Omental fat pad (tissue), 4 donors: ENCODE data around the gene HBQ1. TPM values are rescaled to one million over a fixed set of nuclear protein-coding genes. Genes with fewer than 3 reads are reported as not detected.
"Not testable (repeated sequence)": the region's sequence is repeated elsewhere in the genome, so short reads cannot be mapped to it uniquely, and the experiment has no call there.

Experiments used
- ATAC-seq: fragments of 150-250 bp; one replicate; pipeline ENCODE4 v1.9.1; 2016; ENCODE audit warnings: mild to moderate bottlenecking, moderate library complexity; ENCODE audit not compliant: low FRiP score
- DNase-seq: peaks from one replicate; pipeline ENCODE4 v3.0.0-alpha.2; 2019; ENCODE audit warnings: low spot score
- CTCF ChIP-seq, 3 donors: fragments of 450-650 bp; IDR thresholded peaks; one replicate each; pipeline ENCODE4 v1.5.1; 2016 to 2017; ENCODE audit warnings: antibody characterized with exemption in 3 of 3, mild to moderate bottlenecking in 3 of 3, moderate library complexity in 2 of 3
- small RNA-seq: library from RNA; depleted of rRNA; stranded (forward); fragments of <200 nt; gene quantifications from one replicate; pipeline ENCODE3, GENCODE V24; 2016
- total RNA-seq, 4 donors: library from RNA; depleted of rRNA; stranded (reverse); fragments of >200 nt; gene quantifications; one replicate each; pipeline ENCODE4 v1.1.0, GENCODE V29; 2016

Gene HBQ1
- total RNA-seq, 4 donors from 2014 or later: 3.0 TPM; not detected in 3

- ATAC-seq (no peak), DNase-seq (no peak)
- TF ChIP-seq CTCF (IDR thresholded peaks at IDR 0.05): no peak
These were observed 32.7 kb downstream of the HBQ1 start for GRCh38 chr16:212999-213398.

GRCh38 chr16:220021-220420 is 39.8 kb downstream of the HBQ1 start:
- no peak for DNase-seq
- no peak for ATAC-seq
- no peak for TF ChIP-seq CTCF (IDR thresholded peaks at IDR 0.05)

- ATAC-seq (no peak), DNase-seq (no peak)
- TF ChIP-seq CTCF (IDR thresholded peaks at IDR 0.05): no peak
These were observed 48.0 kb downstream of the HBQ1 start for GRCh38 chr16:228151-228851.

- DNase-seq (peak; percentile 41), ATAC-seq (peak; percentile 91)
- no peak for TF ChIP-seq CTCF (IDR thresholded peaks at IDR 0.05)
These were observed 48.8 kb downstream of the HBQ1 start, which contains the start of gene LUC7L for GRCh38 chr16:228852-229730. Gene LUC7L, minus strand, starts transcription at chr16:229449. Its CDS starts 110 bp downstream, at chr16:229339.

GRCh38 chr16:229731-230281 is 49.5 kb downstream of the HBQ1 start:
- TF ChIP-seq CTCF (IDR thresholded peaks at IDR 0.05): no peak

GRCh38 chr16:230351-230750 is 50.1 kb downstream of the HBQ1 start:
- DNase-seq, ATAC-seq: not testable (repeated sequence)

More at GRCh38 chr16:229731-230281, 49.5 kb downstream of the HBQ1 start:
- no peak for DNase-seq
- no peak for ATAC-seq

Small RNA genes within 50 kb of the gene (small RNA-seq; reads per million reads assigned to genes)
- gene RF00019: not detected

Other genes starting within 250 kb of the HBQ1 start
- gene POLR3K, start 126.9 kb upstream of the HBQ1 start, total RNA-seq: 1 to 10 TPM; 3.4 to 6.3 (median 4.1) TPM
- 10 to 100 TPM; 14.1 to 20.3 (median 17.6) TPM for gene SNRNP25, start 126.6 kb upstream of the HBQ1 start, total RNA-seq
- gene RHBDF1, start 107.8 kb upstream of the HBQ1 start, total RNA-seq: 10 to 100 TPM; 17.7 to 66.8 (median 18.8) TPM
- gene MPG, start 102.2 kb upstream of the HBQ1 start, total RNA-seq: 100 to 1,000 TPM in 1 of 4 donors, 10 to 100 TPM in 3; 49.1 to 107 (median 87.2) TPM
- gene NPRL3, start 41.8 kb upstream of the HBQ1 start, total RNA-seq: 10 to 100 TPM; 14.5 to 25.5 (median 20.2) TPM
- not detected for gene HBZ, start 27.8 kb upstream of the HBQ1 start, total RNA-seq
- gene HBM, start 14.5 kb upstream of the HBQ1 start, total RNA-seq: not detected
- 1,000 to 10,000 TPM in 1 of 4 donors, 100 to 1,000 TPM in 2, 10 to 100 TPM in 1; 91.3 to 2,323 (median 185) TPM for gene HBA2, start 7.6 kb upstream of the HBQ1 start, total RNA-seq
- 100 to 1,000 TPM in 2 of 4 donors, 10 to 100 TPM in 2; 56.8 to 998 (median 122) TPM for gene HBA1, start 3.8 kb upstream of the HBQ1 start, total RNA-seq
- gene LUC7L, start 49.0 kb downstream of the HBQ1 start, total RNA-seq: 100 to 1,000 TPM in 1 of 4 donors, 10 to 100 TPM in 3; 52.7 to 115 (median 76.8) TPM
- gene FAM234A, start 54.4 kb downstream of the HBQ1 start, total RNA-seq: 100 to 1,000 TPM in 1 of 4 donors, 10 to 100 TPM in 3; 48.5 to 119 (median 69.3) TPM
- 10 to 100 TPM in 2 of 4 donors, 1 to 10 TPM in 2; 5.0 to 23.5 (median 13.8) TPM for gene RGS11, start 95.5 kb downstream of the HBQ1 start, total RNA-seq
- gene ARHGDIG, start 100.1 kb downstream of the HBQ1 start, total RNA-seq: 10 to 100 TPM in 1 of 4 donors, 1 to 10 TPM in 2, not detected in 1; 2.3 to 12.2 (median 5.9) TPM
- gene PDIA2, start 102.7 kb downstream of the HBQ1 start, total RNA-seq: 1 to 10 TPM in 3 of 4 donors, not detected in 1; 1.5 to 5.3 (median 2.7) TPM
- gene AXIN1, start 172.3 kb downstream of the HBQ1 start, total RNA-seq: 10 to 100 TPM; 17.0 to 36.6 (median 20.9) TPM
- gene MRPL28, start 190.1 kb downstream of the HBQ1 start, total RNA-seq: 10 to 100 TPM; 53.3 to 58.2 (median 53.9) TPM
- gene PGAP6, start 201.5 kb downstream of the HBQ1 start, total RNA-seq: 10 to 100 TPM; 27.3 to 41.1 (median 39.0) TPM
- 100 to 1,000 TPM in 1 of 4 donors, 10 to 100 TPM in 3; 49.5 to 115 (median 79.3) TPM for gene NME4, start 216.7 kb downstream of the HBQ1 start, total RNA-seq
- gene DECR2, start 221.4 kb downstream of the HBQ1 start, total RNA-seq: 10 to 100 TPM; 16.5 to 30.9 (median 21.4) TPM
- 10 to 100 TPM; 24.9 to 52.2 (median 48.7) TPM for gene RAB11FIP3, start 245.2 kb downstream of the HBQ1 start, total RNA-seq